HEK293T (cell line): Measurements from ENCODE around the gene CLEC2B.

Experiments used
- CTCF ChIA-PET: fragments of 350-600 bp; formaldehyde crosslinking; extraction: SDS; loops from one replicate; lab custom pipeline; 2021; ENCODE audit warnings: antibody characterized with exemption, inconsistent platforms; lab: Yijun Ruan, JAX
- POLR2A ChIA-PET: fragments of 350-600 bp; formaldehyde crosslinking; extraction: SDS; loops from one replicate; lab custom pipeline; 2020; ENCODE audit warnings: antibody characterized with exemption, inconsistent platforms; lab: Yijun Ruan, JAX
- DNase-seq: peaks from one replicate; pipeline ENCODE4 v3.0.0; 2012; ENCODE audit warnings: mixed read lengths; ENCODE audit errors: extremely low spot score
- ARNT ChIP-seq: fragments of 450-650 bp; IDR thresholded peaks from 2 replicates; pipeline ENCODE4 v1.6.1; 2017; ENCODE audit warnings: mild to moderate bottlenecking
- BHLHE40 ChIP-seq: fragments of 450-650 bp; IDR thresholded peaks from 2 replicates; pipeline ENCODE4 v1.6.1; 2016; ENCODE audit warnings: mild to moderate bottlenecking, moderate library complexity, borderline replicate concordance
- CTBP1 ChIP-seq: fragments of 450-650 bp; IDR thresholded peaks from 2 replicates; pipeline ENCODE4 v1.6.1; 2016; ENCODE audit warnings: borderline replicate concordance
- ELF4 ChIP-seq: fragments of 450-650 bp; IDR thresholded peaks from 2 replicates; pipeline ENCODE4 v1.6.1; 2017; ENCODE audit warnings: antibody characterized with exemption
- FOXA1 ChIP-seq: fragments of 450-650 bp; IDR thresholded peaks from 2 replicates; pipeline ENCODE4 v1.6.1; 2016; ENCODE audit warnings: mild to moderate bottlenecking
- FOXK2 ChIP-seq: fragments of 450-650 bp; IDR thresholded peaks from 2 replicates; pipeline ENCODE4 v1.6.1; 2016; ENCODE audit warnings: mild to moderate bottlenecking
- FOXM1 ChIP-seq: fragments of 450-650 bp; IDR thresholded peaks from 2 replicates; pipeline ENCODE4 v1.6.1; 2017; ENCODE audit warnings: mild to moderate bottlenecking, borderline replicate concordance
- HDGF ChIP-seq: fragments of 450-650 bp; IDR thresholded peaks from 2 replicates; pipeline ENCODE4 v1.6.1; 2017; ENCODE audit warnings: antibody characterized with exemption, borderline replicate concordance
- L3MBTL2 ChIP-seq: fragments of 450-650 bp; conservative IDR thresholded peaks from 2 replicates; pipeline ENCODE4 v1.6.1; 2016; ENCODE audit warnings: mild to moderate bottlenecking
- LEF1 ChIP-seq: fragments of 450-650 bp; IDR thresholded peaks from 2 replicates; pipeline ENCODE4 v1.6.1; 2017; ENCODE audit warnings: mild to moderate bottlenecking, borderline replicate concordance
- NFRKB ChIP-seq: fragments of 450-650 bp; IDR thresholded peaks from 2 replicates; pipeline ENCODE4 v1.6.1; 2016; ENCODE audit warnings: mild to moderate bottlenecking, moderate library complexity
- SP1 ChIP-seq: fragments of 450-650 bp; IDR thresholded peaks from 2 replicates; pipeline ENCODE4 v1.6.1; 2017
- SUZ12 ChIP-seq: fragments of 450-650 bp; IDR thresholded peaks from 2 replicates; pipeline ENCODE4 v1.6.1; 2016; ENCODE audit warnings: mild to moderate bottlenecking
- TARDBP ChIP-seq: fragments of 450-650 bp; IDR thresholded peaks from 2 replicates; pipeline ENCODE4 v1.6.1; 2016
- ZNF384 ChIP-seq: fragments of 450-650 bp; IDR thresholded peaks from 2 replicates; pipeline ENCODE4 v1.6.1; 2016
- TF ChIP-seq, protein P1 (sequence below): fragments of 450-650 bp; IDR thresholded peaks from 2 replicates; pipeline ENCODE4 v1.6.1; 2016

CLEC2B gene

GRCh38 chr12:9829483-9829882 is 39.7 kb downstream of the CLEC2B start:
- TF ChIP-seq LEF1 (no peak), NFRKB (no peak), BHLHE40 (no peak), FOXK2 (no peak), ARNT (no peak), ZNF384 (no peak), HDGF (no peak), CTBP1 (no peak), L3MBTL2 (no peak), FOXA1 (no peak), SUZ12 (no peak), ELF4 (no peak), SP1 (no peak), FOXM1 (no peak), TARDBP (no peak)
- TF ChIP-seq, protein P1, sequence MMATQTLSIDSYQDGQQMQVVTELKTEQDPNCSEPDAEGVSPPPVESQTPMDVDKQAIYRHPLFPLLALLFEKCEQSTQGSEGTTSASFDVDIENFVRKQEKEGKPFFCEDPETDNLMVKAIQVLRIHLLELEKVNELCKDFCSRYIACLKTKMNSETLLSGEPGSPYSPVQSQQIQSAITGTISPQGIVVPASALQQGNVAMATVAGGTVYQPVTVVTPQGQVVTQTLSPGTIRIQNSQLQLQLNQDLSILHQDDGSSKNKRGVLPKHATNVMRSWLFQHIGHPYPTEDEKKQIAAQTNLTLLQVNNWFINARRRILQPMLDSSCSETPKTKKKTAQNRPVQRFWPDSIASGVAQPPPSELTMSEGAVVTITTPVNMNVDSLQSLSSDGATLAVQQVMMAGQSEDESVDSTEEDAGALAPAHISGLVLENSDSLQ = no peak
- DNase-seq = no peak
- CTCF ChIA-PET = no interaction called here
- POLR2A ChIA-PET = no interaction called here

GRCh38 chr12:9827209-9827888 is 41.8 kb downstream of the CLEC2B start, which contains the start of gene KLRF1:
TSS of gene KLRF1 (plus strand) at chr12:9827481. CDS start at chr12:9827545, 64 bp downstream.
- no peak for DNase-seq
- TF ChIP-seq, protein P1 = no peak
- TF ChIP-seq FOXK2 = no peak
- TF ChIP-seq ELF4 = no peak
- no peak for TF ChIP-seq FOXM1
- TF ChIP-seq LEF1 = no peak
- no peak for TF ChIP-seq ARNT
- TF ChIP-seq CTBP1 = no peak
- no peak for TF ChIP-seq NFRKB
- TF ChIP-seq TARDBP = no peak
- TF ChIP-seq ZNF384 = no peak
- TF ChIP-seq FOXA1 = no peak
- TF ChIP-seq HDGF = no peak
- TF ChIP-seq L3MBTL2 = no peak
- no peak for TF ChIP-seq BHLHE40
- no peak for TF ChIP-seq SP1
- no peak for TF ChIP-seq SUZ12
- POLR2A ChIA-PET = no interaction called here
- CTCF ChIA-PET = no interaction called here

GRCh38 chr12:9820281-9820930 is 48.7 kb downstream of the CLEC2B start:
- ChIA-PET CTCF (no interaction called here), POLR2A (no interaction called here)
- TF ChIP-seq SUZ12 (no peak), CTBP1 (no peak), ELF4 (no peak)
- no peak for DNase-seq

DNA sequence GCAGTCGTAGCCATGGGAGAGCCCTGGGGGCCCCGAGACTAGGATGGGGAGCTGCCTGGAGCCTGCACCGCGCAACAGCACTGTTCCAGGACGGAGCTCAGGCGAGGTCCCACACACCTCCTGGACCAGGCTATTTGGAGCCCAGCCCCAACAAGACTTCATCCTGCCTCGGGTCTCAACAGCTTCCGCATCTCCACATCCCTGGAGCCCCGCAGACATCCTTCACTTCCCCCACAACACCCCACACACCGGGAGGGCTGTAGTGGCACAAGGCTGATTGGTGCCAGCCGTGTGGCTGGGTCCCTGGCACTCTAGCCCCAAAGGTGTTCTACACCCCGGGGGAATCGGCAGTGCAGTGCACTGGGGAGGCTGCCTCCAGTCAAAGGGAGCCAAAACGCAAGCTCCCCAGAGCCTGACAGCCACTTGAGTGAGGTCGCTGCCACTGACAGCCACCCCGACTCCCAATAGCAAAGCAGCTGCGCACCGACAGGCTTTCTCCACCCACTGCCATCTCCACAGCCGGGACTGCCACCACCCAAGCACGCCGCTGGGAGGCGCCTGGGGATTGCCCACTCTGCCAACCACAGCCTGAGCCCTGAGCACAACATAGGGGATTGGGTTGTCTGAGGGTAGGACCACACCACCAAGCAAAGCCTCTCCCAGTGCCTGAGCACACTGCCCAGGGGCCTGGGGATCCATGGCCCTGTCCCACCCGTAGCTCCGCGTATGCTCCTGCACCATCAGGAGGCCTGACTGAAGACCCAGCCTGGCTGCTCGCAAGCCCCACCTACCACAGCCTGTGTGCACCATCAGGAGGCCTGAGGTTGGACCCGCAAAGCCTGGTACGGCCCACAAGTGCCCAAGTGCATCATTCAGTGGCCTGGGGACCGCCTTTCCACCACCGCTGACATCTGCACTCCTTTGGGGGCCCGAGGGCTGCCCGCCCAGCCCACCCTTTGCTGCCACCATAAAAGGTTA is 55.0 kb downstream of the CLEC2B start:
- ChIA-PET POLR2A (no interaction called here), CTCF (interaction anchor here (0.6 to 1.5 kb wide), 8 partner anchors 15 to 339 kb away, joined by 3 to 6 read pairs (median 4); no protein-coding TSS in a partner anchor)
- TF ChIP-seq ELF4 = no peak
- TF ChIP-seq BHLHE40 = no peak
- no peak for TF ChIP-seq ZNF384
- TF ChIP-seq SP1 = no peak
- no peak for TF ChIP-seq L3MBTL2
- no peak for TF ChIP-seq FOXA1
- no peak for TF ChIP-seq FOXM1
- no peak for TF ChIP-seq LEF1
- TF ChIP-seq ARNT = no peak
- TF ChIP-seq HDGF = no peak
- TF ChIP-seq, protein P1 = no peak
- TF ChIP-seq FOXK2 = no peak
- no peak for TF ChIP-seq CTBP1
- DNase-seq = peak; percentile 84

- ChIA-PET CTCF (no interaction called here), POLR2A (no interaction called here)
- no peak for DNase-seq
- TF ChIP-seq FOXM1 = no peak
- no peak for TF ChIP-seq TARDBP
- TF ChIP-seq ZNF384 = no peak
- TF ChIP-seq FOXK2 = no peak
- no peak for TF ChIP-seq LEF1
- TF ChIP-seq, protein P1 = no peak
- no peak for TF ChIP-seq L3MBTL2
- no peak for TF ChIP-seq NFRKB
- TF ChIP-seq SUZ12 = no peak
- TF ChIP-seq FOXA1 = no peak
- TF ChIP-seq CTBP1 = no peak
- TF ChIP-seq HDGF = no peak
These were observed 57.5 kb downstream of the CLEC2B start for GRCh38 chr12:9811621-9812020.
